ENCODE measurements around the gene SMYD3.

GRCh38 chr1:245995474-245995873, 511.6 kb downstream of the SMYD3 start:
- TF ChIP-seq POLR2A (IDR thresholded peaks at IDR 0.05; ENCODE audit: low read depth, low read length) (no peak), JUN (IDR thresholded peaks at IDR 0.05; ENCODE audit: borderline replicate concordance, insufficient read depth, insufficient read length, low read depth) (no peak), CTCF (IDR thresholded peaks at IDR 0.05; ENCODE audit: extremely low read depth in 1 of 2, insufficient read depth in 1 of 2, low read depth in 1 of 2, low read length in 2 of 2) (no peak), EZH2 (IDR thresholded peaks at IDR 0.05; ENCODE audit: borderline replicate concordance, low read depth, low read length, severe bottlenecking) (no peak), POLR2AphosphoS5 (IDR thresholded peaks at IDR 0.05; ENCODE audit: insufficient read depth, low read depth, low read length) (no peak), MYC (IDR thresholded peaks at IDR 0.05; ENCODE audit: low read depth, low read length) (no peak)
